Measurements from ENCODE around the gene C1QTNF6.
"Not testable (repeated sequence)": the region's sequence is repeated elsewhere in the genome, so short reads cannot be mapped to it uniquely, and the experiment has no call there.

C1QTNF6 gene

GRCh38 chr22:37206118-37206840 lies 18.2 kb upstream of the C1QTNF6 start:
- peaks cover 16 to 46% of the 10 kb centered on the region in 2 donors for H3K4me1 Mint-ChIP-seq
- H3K9me3 Mint-ChIP-seq = no peaks in the 10 kb centered on the region
- ATAC-seq (replicated peaks) (no peak), DNase-seq (no peak)
- no peak overlapping the region for H3K27ac Mint-ChIP-seq
- no peak overlapping the region for H3K4me3 Mint-ChIP-seq
- H3K27me3 Mint-ChIP-seq = no peaks in the 10 kb centered on the region
- no peaks in the 10 kb centered on the region for H3K36me3 Mint-ChIP-seq

- no peak overlapping the region for H3K4me3 Mint-ChIP-seq
- DNase-seq (no peak), ATAC-seq (replicated peaks) (no peak)
- H3K27ac Mint-ChIP-seq = peak overlapping the region; percentile 62
- H3K36me3 Mint-ChIP-seq = no peaks in the 10 kb centered on the region
- no peaks in the 10 kb centered on the region for H3K27me3 Mint-ChIP-seq
- no peaks in the 10 kb centered on the region for H3K9me3 Mint-ChIP-seq
- H3K4me1 Mint-ChIP-seq = peaks cover 18 to 57% of the 10 kb centered on the region in 2 donors
Measured at GRCh38 chr22:37205046-37205445, 17.0 kb upstream of the C1QTNF6 start.

GRCh38 chr22:37204045-37204655 lies 16.1 kb upstream of the C1QTNF6 start:
- Mint-ChIP-seq H3K27me3 (no peaks in the 10 kb centered on the region), H3K27ac (no peak overlapping the region), H3K4me1 (peaks cover 21 to 59% of the 10 kb centered on the region in 2 donors), H3K36me3 (no peaks in the 10 kb centered on the region), H3K9me3 (no peaks in the 10 kb centered on the region), H3K4me3 (no peak overlapping the region)
- DNase-seq = no peak
- ATAC-seq (replicated peaks) = no peak

GRCh38 chr22:37203354-37204044 lies 15.5 kb upstream of the C1QTNF6 start:
- Mint-ChIP-seq H3K4me1 (peaks cover 21 to 61% of the 10 kb centered on the region in 2 donors), H3K9me3 (no peaks in the 10 kb centered on the region), H3K36me3 (no peaks in the 10 kb centered on the region), H3K27me3 (no peaks in the 10 kb centered on the region), H3K27ac (peak overlapping the region; percentile 51), H3K4me3 (no peak overlapping the region)
- ATAC-seq (replicated peaks) (no peak), DNase-seq (no peak)

GRCh38 chr22:37202716-37203115 lies 14.7 kb upstream of the C1QTNF6 start:
- ATAC-seq (replicated peaks) = no peak

GRCh38 chr22:37202001-37202555 lies 14.0 kb upstream of the C1QTNF6 start:
- ATAC-seq (replicated peaks) = no peak
- no peak for DNase-seq
- Mint-ChIP-seq H3K4me3 (no peak overlapping the region), H3K4me1 (peaks cover 30 to 71% of the 10 kb centered on the region in 2 donors), H3K9me3 (no peaks in the 10 kb centered on the region), H3K27me3 (no peaks in the 10 kb centered on the region), H3K36me3 (no peaks in the 10 kb centered on the region), H3K27ac (no peak overlapping the region)

More at GRCh38 chr22:37202716-37203115, 14.7 kb upstream of the C1QTNF6 start:
- no peak for DNase-seq
- no peaks in the 10 kb centered on the region for H3K36me3 Mint-ChIP-seq
- H3K9me3 Mint-ChIP-seq = no peaks in the 10 kb centered on the region
- H3K4me1 Mint-ChIP-seq = peaks cover 27 to 68% of the 10 kb centered on the region in 2 donors
- H3K27ac Mint-ChIP-seq = no peak overlapping the region
- no peak overlapping the region for H3K4me3 Mint-ChIP-seq
- H3K27me3 Mint-ChIP-seq = no peaks in the 10 kb centered on the region

- DNase-seq; H3K36me3 Mint-ChIP-seq; H3K27ac Mint-ChIP-seq; ATAC-seq (replicated peaks); H3K9me3 Mint-ChIP-seq; H3K27me3 Mint-ChIP-seq; H3K4me3 Mint-ChIP-seq: not testable (repeated sequence)
- peaks cover 31 to 71% of the 10 kb centered on the region in 2 donors for H3K4me1 Mint-ChIP-seq
Measured at GRCh38 chr22:37201443-37201820, 13.4 kb upstream of the C1QTNF6 start.

GRCh38 chr22:37199760-37200108 lies 11.7 kb upstream of the C1QTNF6 start:
- H3K36me3 Mint-ChIP-seq = peaks cover 0 to 4% of the 10 kb centered on the region in 2 donors
- peak overlapping the region; percentile 92 to 97 for H3K4me3 Mint-ChIP-seq
- ATAC-seq (replicated peaks) (no peak), DNase-seq (no peak)
- no peaks in the 10 kb centered on the region for H3K27me3 Mint-ChIP-seq
- peaks cover 29 to 62% of the 10 kb centered on the region in 2 donors for H3K4me1 Mint-ChIP-seq
- no peaks in the 10 kb centered on the region for H3K9me3 Mint-ChIP-seq
- peak overlapping the region; percentile 97 for H3K27ac Mint-ChIP-seq

- Mint-ChIP-seq H3K27ac (peak overlapping the region; percentile 97), H3K4me1 (peaks cover 29 to 64% of the 10 kb centered on the region in 2 donors), H3K4me3 (peak overlapping the region; percentile 92 to 97), H3K36me3 (peaks cover 0 to 4% of the 10 kb centered on the region in 2 donors), H3K9me3 (no peaks in the 10 kb centered on the region), H3K27me3 (no peaks in the 10 kb centered on the region)
- ATAC-seq (replicated peaks) (peak; percentile 89 to 93), DNase-seq (peak; percentile 100)
Measured at GRCh38 chr22:37199103-37199759, 11.2 kb upstream of the C1QTNF6 start.

GRCh38 chr22:37198258-37199102 lies 10.4 kb upstream of the C1QTNF6 start:
- peak; percentile 84 for DNase-seq
- peak overlapping the region; percentile 92 to 97 for H3K4me3 Mint-ChIP-seq
- H3K4me1 Mint-ChIP-seq = peaks cover 25 to 58% of the 10 kb centered on the region in 2 donors
- no peaks in the 10 kb centered on the region for H3K27me3 Mint-ChIP-seq
- peak overlapping the region; percentile 97 for H3K27ac Mint-ChIP-seq
- no peaks in the 10 kb centered on the region for H3K9me3 Mint-ChIP-seq
- H3K36me3 Mint-ChIP-seq = peaks cover 0 to 4% of the 10 kb centered on the region in 2 donors
- peak; percentile 49 to 54 for ATAC-seq (replicated peaks)

GRCh38 chr22:37197451-37198257 lies 9.6 kb upstream of the C1QTNF6 start:
- H3K4me3 Mint-ChIP-seq = peak overlapping the region; percentile 92 to 97
- DNase-seq = no peak
- peaks cover 24 to 50% of the 10 kb centered on the region in 2 donors for H3K4me1 Mint-ChIP-seq
- no peaks in the 10 kb centered on the region for H3K9me3 Mint-ChIP-seq
- no peak for ATAC-seq (replicated peaks)
- peaks cover 0 to 4% of the 10 kb centered on the region in 2 donors for H3K36me3 Mint-ChIP-seq
- no peaks in the 10 kb centered on the region for H3K27me3 Mint-ChIP-seq
- H3K27ac Mint-ChIP-seq = peak overlapping the region; percentile 97

- no peak for ATAC-seq (replicated peaks)
- no peak overlapping the region for H3K4me3 Mint-ChIP-seq
- peaks cover 24 to 46% of the 10 kb centered on the region in 2 donors for H3K4me1 Mint-ChIP-seq
- H3K36me3 Mint-ChIP-seq = peaks cover 0 to 4% of the 10 kb centered on the region in 2 donors
- H3K9me3 Mint-ChIP-seq = no peaks in the 10 kb centered on the region
- no peak overlapping the region for H3K27ac Mint-ChIP-seq
- H3K27me3 Mint-ChIP-seq = no peaks in the 10 kb centered on the region
- no peak for DNase-seq
Measured at GRCh38 chr22:37196539-37197450, 8.7 kb upstream of the C1QTNF6 start.

All from stimulated activated naive B cell treated with anti-CD40 and anti-IgM and Interleukin-4, amounts not matched to agents 10 μg/mL and 1 μg/mL and 100 μg/mL, for 72 hours (primary cell).